ENCODE results near the gene TRAPPC14.
A peak's percentile ranks its signal among the peaks of the same experiment; 100 is the strongest.

DNA sequence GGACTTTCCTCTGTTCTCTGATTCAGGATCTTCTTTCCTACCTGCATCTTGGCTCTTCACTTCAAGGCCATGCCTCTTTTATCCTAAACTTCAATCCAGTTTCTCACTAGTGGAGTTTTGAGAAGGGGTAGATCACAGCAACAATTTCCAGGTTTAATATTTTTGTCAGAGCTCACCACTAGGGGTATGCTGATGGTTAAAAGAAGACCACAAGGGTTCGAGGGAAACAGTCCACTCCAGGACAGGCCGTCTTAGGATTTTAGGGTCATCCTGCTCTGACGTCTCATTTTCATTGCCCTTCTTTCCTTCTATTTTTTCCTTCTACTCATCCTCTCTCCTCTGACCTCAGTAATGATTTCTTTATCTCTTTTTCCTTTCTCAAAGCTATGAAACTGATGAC is 30.5 kb upstream of the TRAPPC14 start:
- TF ChIP-seq, protein P1, sequence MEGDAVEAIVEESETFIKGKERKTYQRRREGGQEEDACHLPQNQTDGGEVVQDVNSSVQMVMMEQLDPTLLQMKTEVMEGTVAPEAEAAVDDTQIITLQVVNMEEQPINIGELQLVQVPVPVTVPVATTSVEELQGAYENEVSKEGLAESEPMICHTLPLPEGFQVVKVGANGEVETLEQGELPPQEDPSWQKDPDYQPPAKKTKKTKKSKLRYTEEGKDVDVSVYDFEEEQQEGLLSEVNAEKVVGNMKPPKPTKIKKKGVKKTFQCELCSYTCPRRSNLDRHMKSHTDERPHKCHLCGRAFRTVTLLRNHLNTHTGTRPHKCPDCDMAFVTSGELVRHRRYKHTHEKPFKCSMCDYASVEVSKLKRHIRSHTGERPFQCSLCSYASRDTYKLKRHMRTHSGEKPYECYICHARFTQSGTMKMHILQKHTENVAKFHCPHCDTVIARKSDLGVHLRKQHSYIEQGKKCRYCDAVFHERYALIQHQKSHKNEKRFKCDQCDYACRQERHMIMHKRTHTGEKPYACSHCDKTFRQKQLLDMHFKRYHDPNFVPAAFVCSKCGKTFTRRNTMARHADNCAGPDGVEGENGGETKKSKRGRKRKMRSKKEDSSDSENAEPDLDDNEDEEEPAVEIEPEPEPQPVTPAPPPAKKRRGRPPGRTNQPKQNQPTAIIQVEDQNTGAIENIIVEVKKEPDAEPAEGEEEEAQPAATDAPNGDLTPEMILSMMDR (IDR thresholded peaks at IDR 0.05), result peak; percentile 10
- no peak for TF ChIP-seq EZH2 (IDR thresholded peaks at IDR 0.05)

All from neural progenitor cell (in vitro differentiated cells).